GM12891 (cell line): Measurements from ENCODE around the gene DUSP2.

ENCODE experiments used
- POLR2A ChIP-seq: IDR thresholded peaks from 2 replicates; pipeline ENCODE4 v1.6.1; 2011; ENCODE audit warnings: low read depth, low read length, control low read depth
- TAF1 ChIP-seq: IDR thresholded peaks from 2 replicates; pipeline ENCODE4 v1.6.1; 2011; ENCODE audit warnings: low read depth, low read length, control low read depth

DNA sequence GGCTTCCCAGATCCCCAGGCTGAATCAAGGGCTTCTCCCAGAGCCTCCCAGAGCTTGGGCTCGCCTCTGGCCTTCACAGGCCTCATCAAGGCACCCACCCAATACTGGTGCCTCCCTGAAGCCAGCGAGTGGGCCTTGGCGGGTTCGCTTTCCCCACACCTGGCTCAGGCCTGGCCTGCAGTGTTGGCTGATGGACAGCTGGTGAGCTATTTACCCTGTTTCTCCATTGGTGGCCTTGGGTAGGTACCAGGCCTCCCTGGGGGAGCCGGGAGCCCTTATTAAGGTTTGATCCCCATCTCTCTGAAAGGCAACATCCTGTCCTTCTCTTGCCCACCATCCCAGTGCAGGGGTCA is 18.2 kb upstream of the DUSP2 start:
- TF ChIP-seq POLR2A (no peak), TAF1 (no peak)
